H54 (cell line): ENCODE measurements around the gene ELMO1.

Experiments used
- DNase-seq: peaks from one replicate; pipeline ENCODE4 v3.0.0; 2011; ENCODE audit warnings: low spot score, mixed read lengths; ENCODE audit not compliant: insufficient read length
- FAIRE-seq: peaks from 3 replicates; lab custom pipeline; 2011; peaks lifted over from hg19 to GRCh38; lab: Jason Lieb, UNC
- POLR2A ChIP-seq: IDR thresholded peaks from 2 replicates; pipeline ENCODE4 v1.6.1; 2011; ENCODE audit warnings: low read depth, mild to moderate bottlenecking, low read length

Gene ELMO1

DNA sequence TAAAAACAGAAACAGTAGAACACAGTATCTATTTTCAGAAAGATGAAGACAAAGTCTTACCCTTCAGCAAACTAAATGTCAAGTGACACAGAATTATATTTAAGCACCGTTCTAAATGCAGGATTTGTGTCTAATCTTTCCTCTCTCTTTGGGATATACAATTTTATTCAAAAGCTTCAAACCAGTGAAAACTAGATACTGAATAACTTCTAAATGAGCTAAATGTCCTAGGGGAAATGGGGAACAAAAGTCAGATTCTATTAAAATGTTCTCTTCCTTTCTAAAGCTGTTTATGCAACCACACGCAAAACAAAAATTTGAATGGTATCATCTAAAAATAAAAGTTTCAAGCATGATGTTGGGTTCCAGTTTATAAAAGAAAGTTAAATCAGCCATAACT is 588.0 kb downstream of the ELMO1 start:
- TF ChIP-seq POLR2A = no peak
- no peak for FAIRE-seq
- no peak for DNase-seq

DNA sequence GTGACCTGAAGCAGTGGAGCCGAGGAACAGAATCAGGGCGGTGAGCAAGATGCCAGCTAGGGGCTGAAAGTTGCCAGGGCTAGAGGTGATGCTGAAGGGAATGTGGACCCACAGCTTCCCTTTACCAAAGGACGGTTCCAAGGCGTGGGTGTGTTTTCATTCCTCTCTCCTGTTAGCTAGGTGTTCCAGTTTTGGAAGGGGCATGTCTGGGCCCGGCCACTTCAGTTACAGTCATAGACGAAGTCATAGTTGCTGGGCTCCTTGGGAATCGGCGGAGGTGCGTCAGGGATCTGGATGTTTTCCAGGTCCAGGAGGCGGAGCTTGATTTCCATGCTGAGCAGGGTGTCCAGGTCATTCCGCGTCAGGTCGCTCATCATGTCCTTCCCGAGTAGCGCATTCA is 593.3 kb downstream of the ELMO1 start:
- FAIRE-seq = no peak
- no peak for TF ChIP-seq POLR2A
- no peak for DNase-seq

DNA sequence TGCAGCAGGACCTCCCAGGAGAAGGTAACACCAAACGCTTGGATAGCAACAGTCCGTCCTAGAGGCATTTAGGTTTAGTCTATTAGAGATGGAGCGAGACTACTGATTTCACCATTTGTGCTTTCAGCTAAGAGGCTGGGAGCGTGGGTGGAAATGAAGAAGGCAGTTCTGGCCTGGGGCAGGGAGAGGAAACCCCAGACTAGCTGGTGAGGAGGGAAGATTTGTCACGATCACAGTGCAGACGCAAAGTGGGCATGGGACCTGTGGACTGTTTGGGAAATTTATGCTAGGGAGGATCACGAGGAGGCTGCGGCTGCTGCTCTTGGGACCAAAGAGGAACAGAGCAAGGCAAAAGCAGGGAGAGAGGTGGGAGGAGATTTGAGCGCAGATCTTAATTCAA is 594.0 kb downstream of the ELMO1 start:
- DNase-seq (no peak), FAIRE-seq (no peak)
- no peak for TF ChIP-seq POLR2A

DNA sequence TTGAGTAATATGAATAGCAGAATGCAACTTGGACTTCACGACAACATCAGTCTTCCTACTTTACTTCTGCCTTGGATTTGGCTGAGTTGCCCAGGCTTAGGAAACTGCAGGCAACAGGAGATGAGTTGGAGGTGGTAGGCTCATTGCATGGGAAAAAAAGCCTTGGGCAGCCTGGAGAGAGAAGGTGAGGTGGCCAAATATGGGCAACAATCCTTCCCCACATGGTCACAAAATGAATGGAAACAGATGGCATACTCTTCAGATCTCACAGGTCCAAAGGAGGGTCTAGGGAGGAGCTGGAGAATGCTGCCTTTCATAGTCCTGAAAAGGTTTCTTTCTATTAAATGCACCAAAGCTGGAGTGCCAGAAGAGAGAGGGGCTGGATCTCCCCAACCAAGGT is 595.7 kb downstream of the ELMO1 start:
- FAIRE-seq = no peak
- no peak for DNase-seq

GRCh38 chr7:36852017-36852416 is 596.6 kb downstream of the ELMO1 start:
- FAIRE-seq (no peak), DNase-seq (no peak)
- no peak for TF ChIP-seq POLR2A

More for the DNA sequence above, 595.7 kb downstream of the ELMO1 start:
- TF ChIP-seq POLR2A = no peak

GRCh38 chr7:36851382-36851781 is 597.3 kb downstream of the ELMO1 start:
- DNase-seq (no peak), FAIRE-seq (no peak)
- no peak for TF ChIP-seq POLR2A

GRCh38 chr7:36847946-36848345 is 600.7 kb downstream of the ELMO1 start:
- TF ChIP-seq POLR2A = no peak
- FAIRE-seq (no peak), DNase-seq (no peak)

DNA sequence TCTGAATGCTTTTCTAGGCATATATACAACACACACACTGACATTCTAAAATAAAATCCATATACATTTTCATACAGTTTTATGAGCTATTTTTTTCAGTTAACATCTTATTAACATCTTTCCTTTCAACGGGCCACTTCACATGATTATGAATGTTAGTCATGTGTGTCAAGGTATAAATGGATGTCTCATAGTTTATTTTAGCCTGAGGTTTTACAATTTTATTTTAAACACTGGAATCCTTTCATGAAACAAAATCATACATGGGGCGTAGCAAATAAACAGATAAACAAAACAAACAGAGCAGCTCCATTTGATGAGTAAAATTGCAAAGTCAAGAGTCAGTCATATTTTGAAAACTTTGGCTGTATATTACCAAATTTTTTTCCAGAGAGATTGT is 604.3 kb downstream of the ELMO1 start:
- FAIRE-seq = no peak
- DNase-seq = no peak
- TF ChIP-seq POLR2A = no peak

- FAIRE-seq = no peak
- no peak; the same call in 1 of the 2 replicates for TF ChIP-seq POLR2A
- no peak for DNase-seq
Measured at GRCh38 chr7:36840904-36841303, 607.8 kb downstream of the ELMO1 start.

- FAIRE-seq = no peak
Measured at GRCh38 chr7:36838616-36839225, 609.9 kb downstream of the ELMO1 start.

GRCh38 chr7:36831049-36831448 is 617.6 kb downstream of the ELMO1 start:
- DNase-seq (no peak), FAIRE-seq (no peak)
- no peak for TF ChIP-seq POLR2A

More at GRCh38 chr7:36838616-36839225, 609.9 kb downstream of the ELMO1 start:
- TF ChIP-seq POLR2A = no peak
- no peak for DNase-seq

GRCh38 chr7:36827726-36828703 is 620.6 kb downstream of the ELMO1 start:
- no peak for DNase-seq
- FAIRE-seq = no peak
- TF ChIP-seq POLR2A = no peak

DNA sequence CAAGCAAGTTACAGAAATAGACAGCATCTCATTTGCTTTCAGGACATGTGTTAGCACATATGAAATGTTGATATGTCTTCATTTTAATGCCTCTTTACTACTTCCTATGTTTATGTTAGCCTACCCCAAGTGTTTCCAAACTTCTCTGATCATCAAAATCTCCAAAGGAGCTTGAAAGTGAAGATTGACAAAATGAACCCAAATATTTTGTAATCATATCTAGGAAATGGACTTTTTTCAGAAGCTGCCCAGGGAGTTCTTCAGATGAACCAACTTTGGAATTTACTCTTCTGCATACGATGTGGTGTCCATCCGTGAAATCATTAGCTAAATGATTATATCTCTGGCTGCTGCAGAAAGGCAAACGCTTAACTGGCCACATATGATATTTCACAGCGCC is 623.2 kb downstream of the ELMO1 start:
- no peak for TF ChIP-seq POLR2A
- FAIRE-seq = no peak
- no peak for DNase-seq

DNA sequence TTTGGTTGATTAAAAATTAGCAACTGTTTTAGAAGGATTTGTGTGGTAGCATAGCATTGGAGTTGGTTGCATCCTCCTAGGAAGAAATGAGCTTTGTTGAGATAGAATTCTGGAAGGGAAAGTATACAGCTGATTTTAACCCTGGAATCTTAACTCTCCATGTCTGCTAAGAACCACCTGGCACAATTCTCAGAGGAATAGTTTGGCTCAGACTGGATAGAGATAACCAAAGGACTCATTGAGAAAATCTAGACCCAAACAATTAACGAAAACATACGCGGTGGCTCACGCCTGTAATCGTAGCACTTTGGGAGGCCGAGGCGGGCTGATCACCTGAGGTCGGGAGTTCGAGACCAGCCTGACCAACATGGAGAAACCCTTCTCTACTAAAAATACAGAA is 625.3 kb downstream of the ELMO1 start:
- TF ChIP-seq POLR2A = no peak
- no peak for FAIRE-seq
- DNase-seq = no peak
